Nephron progenitor cell (in vitro differentiated cells): ENCODE data around the gene DMRTB1.

Experiments
- DNase-seq: peaks from one replicate; pipeline ENCODE4 v3.0.0; 2021
- H3K27ac Mint-ChIP-seq: 2 replicates; pipeline ENCODE4 v1.8.0; 2021; ENCODE audit warnings: mild to moderate bottlenecking, moderate library complexity, mixed read lengths
- H3K27me3 Mint-ChIP-seq: 2 replicates; pipeline ENCODE4 v1.8.0; 2021; ENCODE audit warnings: mild to moderate bottlenecking, low read depth, mixed read lengths; ENCODE audit not compliant: poor library complexity
- H3K36me3 Mint-ChIP-seq: 2 replicates; pipeline ENCODE4 v1.8.0; 2021; ENCODE audit warnings: low read depth, mixed read lengths
- H3K4me1 Mint-ChIP-seq: 2 replicates; pipeline ENCODE4 v1.8.0; 2021; ENCODE audit warnings: mixed read lengths
- H3K4me3 Mint-ChIP-seq: 2 replicates; pipeline ENCODE4 v1.8.0; 2021; ENCODE audit warnings: mild to moderate bottlenecking, moderate library complexity, mixed read lengths
- H3K9me3 Mint-ChIP-seq: 2 replicates; pipeline ENCODE4 v1.8.0; 2021; ENCODE audit warnings: mild to moderate bottlenecking, moderate library complexity, mixed read lengths
- TF ChIP-seq, protein P1 (sequence below): fragments of 200-600 bp; sonication (generic); IDR thresholded peaks from 2 replicates; pipeline ENCODE4 v1.5.0; 2021; ENCODE audit warnings: antibody characterized with exemption

Gene DMRTB1

DNA sequence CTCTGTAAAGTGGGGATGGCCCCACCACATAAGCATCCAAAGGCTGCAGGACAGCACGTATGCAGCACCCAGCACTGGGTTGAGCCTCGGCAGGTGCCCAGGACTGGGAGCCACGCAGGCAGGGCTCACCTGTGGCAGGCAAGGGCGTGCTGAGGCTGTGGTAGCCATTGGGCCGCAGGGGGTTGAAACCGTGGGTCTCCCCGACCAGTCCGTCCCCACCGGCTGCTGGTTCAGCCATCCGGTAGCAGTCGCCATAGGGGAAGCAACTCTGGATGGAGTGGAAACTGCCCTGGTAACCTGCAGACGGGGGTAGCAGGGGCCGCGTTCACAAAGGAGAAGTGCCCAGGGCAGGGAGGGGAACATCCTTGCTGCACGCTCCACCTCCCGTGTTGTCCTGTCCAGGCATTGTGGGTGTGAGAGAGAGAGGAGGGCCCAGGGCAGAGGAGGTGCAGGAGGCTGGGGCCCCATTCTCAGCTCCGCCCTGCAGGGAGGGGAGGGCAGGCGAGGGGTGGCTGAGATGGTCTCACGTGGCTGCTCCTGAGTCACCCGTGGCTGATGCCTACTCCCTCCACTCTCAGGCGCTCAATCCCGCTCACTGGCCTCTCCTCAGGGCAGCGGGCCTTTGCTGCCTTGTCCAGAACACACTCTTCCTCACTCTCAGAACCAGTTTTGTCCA lies 49.9 kb downstream of the DMRTB1 start:
- peaks cover 3% of the 10 kb centered on the region for H3K27me3 Mint-ChIP-seq
- H3K4me3 Mint-ChIP-seq: no peak overlapping the region
- TF ChIP-seq, protein P1, sequence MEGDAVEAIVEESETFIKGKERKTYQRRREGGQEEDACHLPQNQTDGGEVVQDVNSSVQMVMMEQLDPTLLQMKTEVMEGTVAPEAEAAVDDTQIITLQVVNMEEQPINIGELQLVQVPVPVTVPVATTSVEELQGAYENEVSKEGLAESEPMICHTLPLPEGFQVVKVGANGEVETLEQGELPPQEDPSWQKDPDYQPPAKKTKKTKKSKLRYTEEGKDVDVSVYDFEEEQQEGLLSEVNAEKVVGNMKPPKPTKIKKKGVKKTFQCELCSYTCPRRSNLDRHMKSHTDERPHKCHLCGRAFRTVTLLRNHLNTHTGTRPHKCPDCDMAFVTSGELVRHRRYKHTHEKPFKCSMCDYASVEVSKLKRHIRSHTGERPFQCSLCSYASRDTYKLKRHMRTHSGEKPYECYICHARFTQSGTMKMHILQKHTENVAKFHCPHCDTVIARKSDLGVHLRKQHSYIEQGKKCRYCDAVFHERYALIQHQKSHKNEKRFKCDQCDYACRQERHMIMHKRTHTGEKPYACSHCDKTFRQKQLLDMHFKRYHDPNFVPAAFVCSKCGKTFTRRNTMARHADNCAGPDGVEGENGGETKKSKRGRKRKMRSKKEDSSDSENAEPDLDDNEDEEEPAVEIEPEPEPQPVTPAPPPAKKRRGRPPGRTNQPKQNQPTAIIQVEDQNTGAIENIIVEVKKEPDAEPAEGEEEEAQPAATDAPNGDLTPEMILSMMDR: no peak
- DNase-seq: peak; percentile 49
- no peaks in the 10 kb centered on the region for H3K9me3 Mint-ChIP-seq
- peak overlapping the region; percentile 83 for H3K27ac Mint-ChIP-seq
- peaks cover 60% of the 10 kb centered on the region for H3K4me1 Mint-ChIP-seq
- H3K36me3 Mint-ChIP-seq: no peaks in the 10 kb centered on the region

- H3K27me3 Mint-ChIP-seq: peaks cover 3% of the 10 kb centered on the region
- H3K27ac Mint-ChIP-seq: peak overlapping the region; percentile 83
- peaks cover 66% of the 10 kb centered on the region for H3K4me1 Mint-ChIP-seq
- no peaks in the 10 kb centered on the region for H3K9me3 Mint-ChIP-seq
- no peak for DNase-seq
- H3K4me3 Mint-ChIP-seq: no peak overlapping the region
- TF ChIP-seq, protein P1: no peak
- H3K36me3 Mint-ChIP-seq: no peaks in the 10 kb centered on the region
Measured at GRCh38 chr1:53509775-53510174, 50.6 kb downstream of the DMRTB1 start.

- Mint-ChIP-seq H3K4me3 (no peak overlapping the region), H3K27me3 (peaks cover 3% of the 10 kb centered on the region), H3K36me3 (no peaks in the 10 kb centered on the region), H3K27ac (no peak overlapping the region), H3K9me3 (no peaks in the 10 kb centered on the region), H3K4me1 (peaks cover 69% of the 10 kb centered on the region)
- TF ChIP-seq, protein P1: no peak
- DNase-seq: no peak
Measured at GRCh38 chr1:53510215-53510614, 51.0 kb downstream of the DMRTB1 start.

- DNase-seq: no peak
- Mint-ChIP-seq H3K4me3 (no peak overlapping the region), H3K4me1 (peaks cover 73% of the 10 kb centered on the region), H3K36me3 (no peaks in the 10 kb centered on the region), H3K9me3 (no peaks in the 10 kb centered on the region), H3K27me3 (peaks cover 3% of the 10 kb centered on the region), H3K27ac (no peak overlapping the region)
- TF ChIP-seq, protein P1: no peak
Measured at GRCh38 chr1:53511323-53511932, 52.2 kb downstream of the DMRTB1 start.

- TF ChIP-seq, protein P1: no peak
- H3K27me3 Mint-ChIP-seq: peaks cover 3% of the 10 kb centered on the region
- H3K27ac Mint-ChIP-seq: peak overlapping the region; percentile 92
- no peak overlapping the region for H3K4me3 Mint-ChIP-seq
- H3K9me3 Mint-ChIP-seq: no peaks in the 10 kb centered on the region
- no peaks in the 10 kb centered on the region for H3K36me3 Mint-ChIP-seq
- DNase-seq: no peak
- H3K4me1 Mint-ChIP-seq: peaks cover 73% of the 10 kb centered on the region
Measured at GRCh38 chr1:53511933-53512806, 53.0 kb downstream of the DMRTB1 start.
